Glomerular endothelial cell (primary cell): Measurements from ENCODE around the gene SYCP1. TPM values are rescaled to one million over a fixed set of nuclear protein-coding genes. Genes with fewer than 3 reads are reported as not detected.
"Not testable (repeated sequence)": the region's sequence is repeated elsewhere in the genome, so short reads cannot be mapped to it uniquely, and the experiment has no call there.

ENCODE experiments used
- DNase-seq: peaks from one replicate; pipeline ENCODE4 v3.0.0-alpha.2; 2011; ENCODE audit warnings: low read depth, low spot score; ENCODE audit errors: extremely low read depth
- total RNA-seq: library from RNA; depleted of rRNA; stranded (reverse); fragments of >200 nt; gene quantifications from 2 replicates; pipeline ENCODE4 v1.2.3, GENCODE V29; 2015

Gene SYCP1
- total RNA-seq, 1 donor from 2014 or later: not detected

GRCh38 chr1:114976891-114977290, 122.2 kb downstream of the SYCP1 start:
- DNase-seq: no peak

GRCh38 chr1:114979278-114979891, 124.7 kb downstream of the SYCP1 start:
- peak; percentile 25 for DNase-seq

DNA sequence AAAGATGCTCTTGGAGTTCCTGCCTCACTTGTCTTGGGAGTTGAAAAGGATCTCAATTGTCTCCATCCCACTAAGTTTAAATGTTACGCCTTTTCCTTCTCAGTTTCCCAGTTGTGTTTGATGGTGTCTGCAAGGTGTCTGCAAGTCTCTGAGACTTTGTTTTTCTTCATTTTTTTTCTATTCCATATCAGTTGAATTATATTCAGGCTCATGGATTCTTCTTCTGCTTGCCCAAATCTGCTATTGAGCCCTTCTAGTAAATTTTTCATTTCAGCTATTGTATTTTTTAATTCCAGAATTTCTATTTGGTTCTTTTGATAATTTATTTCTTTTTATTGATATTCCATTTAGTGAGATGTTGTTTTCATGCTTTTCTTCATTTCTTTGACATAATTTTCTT, 127.6 kb downstream of the SYCP1 start:
- no peak for DNase-seq

DNA sequence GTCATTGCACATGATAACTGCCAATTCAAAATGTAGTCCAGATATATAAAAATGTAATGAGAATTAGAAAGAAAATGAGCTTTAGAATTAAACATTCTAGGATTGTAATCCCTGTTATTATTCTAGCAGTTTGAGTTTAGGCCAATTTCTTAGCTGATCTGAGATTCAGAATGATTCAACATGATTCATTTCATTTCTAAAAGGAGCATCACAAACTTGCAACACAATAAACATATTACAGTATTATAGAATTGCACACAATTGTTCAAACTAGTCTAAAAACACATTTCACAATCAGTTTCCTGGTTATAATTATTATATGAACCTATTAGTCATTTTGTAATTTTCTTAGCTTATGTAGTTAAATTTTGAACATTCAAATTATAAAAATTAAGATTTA, 131.6 kb downstream of the SYCP1 start:
- no peak for DNase-seq

DNA sequence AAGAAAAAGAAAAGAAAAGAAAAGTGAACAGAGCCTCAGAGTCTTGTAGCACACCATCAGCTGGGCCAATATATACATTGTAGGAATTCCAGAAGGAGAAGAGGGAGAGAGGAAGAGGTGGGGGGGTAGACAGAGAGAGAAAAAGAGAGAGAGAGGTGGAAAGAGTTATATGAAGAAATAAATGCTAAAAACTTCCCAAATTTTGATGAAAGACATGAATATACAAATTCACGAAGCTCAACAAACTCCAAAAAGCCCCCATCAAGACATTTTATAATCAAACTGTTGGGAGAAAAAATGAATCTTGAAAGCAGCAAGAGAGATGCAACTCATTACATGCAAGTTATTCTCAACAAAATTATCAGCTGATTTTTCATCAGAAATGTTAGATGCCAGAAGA, 133.4 kb downstream of the SYCP1 start:
- DNase-seq: no peak

DNA sequence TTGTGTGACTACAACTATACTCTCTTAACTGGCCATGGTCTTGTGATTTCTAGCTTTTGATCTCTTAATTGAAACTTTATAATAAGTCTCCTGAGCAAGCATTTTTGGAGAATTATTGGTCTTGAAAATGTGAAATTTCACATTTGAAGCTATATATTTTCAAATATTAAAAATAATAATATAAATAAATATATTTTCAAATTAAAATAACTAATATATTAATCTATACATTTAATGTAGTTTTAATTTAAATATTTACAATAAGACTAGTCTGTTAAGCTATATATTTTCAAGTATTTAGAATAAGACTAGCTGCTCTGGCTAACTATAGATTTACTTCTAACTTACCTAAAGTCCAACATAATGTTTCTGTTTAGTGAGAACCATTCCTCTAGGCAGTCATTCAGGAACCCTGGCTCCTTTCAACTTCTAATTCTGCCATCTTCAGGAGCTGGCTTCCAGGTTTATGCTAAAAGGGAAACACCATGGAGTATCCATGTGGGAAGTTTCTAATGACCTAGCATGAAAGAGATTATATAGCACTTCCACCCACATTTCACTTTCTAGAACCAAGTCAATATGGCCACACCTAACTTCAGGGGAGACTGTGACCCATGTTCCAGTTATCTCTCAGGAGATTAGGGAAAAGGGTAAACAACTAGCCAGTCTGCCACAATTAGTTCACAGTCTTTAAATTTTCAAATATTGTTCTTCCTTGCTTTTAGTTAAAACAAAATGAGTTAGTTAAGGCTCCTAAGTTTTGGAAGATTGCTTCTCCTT, 143.0 kb downstream of the SYCP1 start:
- DNase-seq: no peak

DNA sequence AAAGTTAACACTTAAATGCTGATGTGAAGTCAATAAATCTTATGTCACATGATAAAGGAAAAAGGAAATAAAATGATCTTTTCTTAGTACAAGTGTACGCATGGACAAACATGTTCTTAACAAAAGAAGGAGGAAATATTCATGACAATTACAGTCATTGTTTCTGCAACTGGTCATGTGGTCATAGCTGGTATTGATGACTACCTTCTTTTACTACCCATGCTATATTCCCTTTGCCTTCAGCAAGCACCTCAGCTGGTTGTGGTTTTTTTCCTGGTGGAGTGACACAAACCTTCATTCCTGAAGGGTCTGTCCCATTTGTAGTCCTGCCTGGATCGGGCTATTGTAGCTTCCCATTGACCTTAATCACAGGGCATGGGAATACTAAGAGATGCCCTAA, 151.5 kb downstream of the SYCP1 start:
- no peak for DNase-seq

DNA sequence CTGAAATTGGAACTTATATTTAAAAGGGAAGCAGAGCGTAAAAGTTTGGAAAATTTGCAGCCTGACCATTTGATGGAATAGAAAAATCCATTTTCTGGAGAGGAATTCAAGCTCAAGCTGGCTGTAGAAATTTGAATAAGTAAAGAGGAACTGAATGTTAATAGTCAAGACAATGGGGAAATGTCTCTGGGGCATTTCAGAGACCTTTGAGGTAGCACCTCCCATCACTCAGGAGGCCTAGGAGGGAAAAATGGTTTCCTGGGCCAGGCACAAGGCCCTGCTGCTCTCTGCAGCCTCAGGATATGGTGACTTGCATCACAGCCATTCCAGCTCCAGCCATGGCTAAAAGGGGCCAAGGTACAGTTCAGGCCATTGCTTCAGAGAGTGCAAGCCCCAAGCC, 157.3 kb downstream of the SYCP1 start:
- DNase-seq: no peak

- DNase-seq: no peak
These were observed 157.8 kb downstream of the SYCP1 start for GRCh38 chr1:115012434-115012833.

DNA sequence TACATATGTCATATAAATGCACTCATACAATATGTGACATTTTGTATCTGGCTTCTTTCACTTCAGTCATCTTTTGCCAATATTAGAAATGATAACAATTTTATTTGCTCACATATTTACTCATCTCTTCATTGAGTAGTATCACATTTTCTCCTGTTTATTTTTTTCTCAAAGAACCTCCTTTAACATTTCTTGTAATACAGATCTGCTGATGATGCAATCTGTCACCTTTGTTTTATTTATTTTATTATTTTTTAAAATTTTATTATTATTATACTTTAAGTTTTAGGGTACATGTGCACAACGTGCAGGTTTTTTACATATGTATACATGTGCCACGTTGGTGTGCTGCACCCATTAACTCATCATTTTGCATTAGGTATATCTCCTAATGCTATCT, 159.1 kb downstream of the SYCP1 start:
- DNase-seq: no peak

- not testable (repeated sequence) for DNase-seq
These were observed 164.9 kb downstream of the SYCP1 start for GRCh38 chr1:115019549-115019948.

DNA sequence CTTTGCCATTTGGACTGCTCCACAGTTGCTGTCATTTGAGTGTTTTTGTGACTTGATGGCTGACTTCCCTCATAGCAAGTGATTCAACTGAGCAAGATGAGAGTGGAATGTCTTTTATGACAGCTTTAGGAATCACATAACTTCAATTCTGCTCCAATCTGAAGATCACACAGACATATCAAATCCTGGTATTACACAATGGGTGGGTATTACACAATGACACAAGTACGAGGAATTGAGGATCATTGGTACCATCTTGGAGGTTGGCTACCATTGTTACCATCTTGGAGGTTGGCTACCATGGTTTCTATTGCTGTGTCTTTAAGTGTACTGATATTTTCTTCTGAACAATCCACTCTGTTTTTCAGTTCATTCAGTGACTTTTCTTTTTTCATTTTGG, 166.5 kb downstream of the SYCP1 start:
- DNase-seq: no peak

DNA sequence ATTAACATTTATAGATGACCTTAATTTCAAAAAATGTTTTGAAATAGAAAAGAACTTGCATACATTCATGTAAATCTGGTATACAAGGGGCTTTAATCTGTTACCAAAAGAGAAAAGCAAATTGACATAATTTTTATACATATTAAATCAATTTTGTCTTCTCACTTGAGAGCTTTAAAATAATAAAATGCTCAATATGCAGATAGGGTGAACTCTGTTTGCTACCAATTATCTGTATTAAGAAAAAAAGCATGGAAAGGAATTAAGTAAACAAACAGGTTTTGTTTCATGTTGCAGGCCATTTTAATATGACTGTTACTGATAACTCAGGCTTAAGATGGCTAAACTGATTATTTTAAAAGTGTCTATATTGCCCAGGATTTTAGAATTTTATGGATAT, 168.9 kb downstream of the SYCP1 start:
- no peak for DNase-seq

GRCh38 chr1:115029526-115029925, 174.9 kb downstream of the SYCP1 start, which contains the start of gene TSHB:
TSS of gene TSHB (plus strand) at chr1:115029826. CDS start at chr1:115033363, 3,537 bp downstream.
- DNase-seq: no peak

GRCh38 chr1:115031595-115031994, 176.9 kb downstream of the SYCP1 start:
- no peak for DNase-seq

DNA sequence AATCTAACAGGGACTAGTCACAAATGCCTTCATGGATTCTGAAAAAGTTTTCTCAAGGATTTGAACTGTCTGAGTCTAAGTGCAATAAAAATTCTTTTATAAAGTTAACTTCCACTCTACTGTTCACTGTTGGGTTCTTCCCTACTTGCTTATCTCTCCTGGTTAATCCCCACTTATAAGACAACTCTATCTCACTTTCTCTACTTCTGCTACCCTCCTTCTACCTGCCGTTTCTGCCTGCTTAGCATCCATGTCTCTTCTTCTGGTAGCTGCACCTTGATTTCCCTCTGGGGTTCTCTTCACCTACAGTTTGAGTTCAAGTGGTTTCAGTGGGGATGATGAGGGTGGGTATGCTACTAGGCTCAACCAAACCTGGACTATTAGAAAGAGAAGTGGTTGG, 181.0 kb downstream of the SYCP1 start:
- no peak for DNase-seq

GRCh38 chr1:115036814-115037507, 182.3 kb downstream of the SYCP1 start:
- DNase-seq: no peak

DNA sequence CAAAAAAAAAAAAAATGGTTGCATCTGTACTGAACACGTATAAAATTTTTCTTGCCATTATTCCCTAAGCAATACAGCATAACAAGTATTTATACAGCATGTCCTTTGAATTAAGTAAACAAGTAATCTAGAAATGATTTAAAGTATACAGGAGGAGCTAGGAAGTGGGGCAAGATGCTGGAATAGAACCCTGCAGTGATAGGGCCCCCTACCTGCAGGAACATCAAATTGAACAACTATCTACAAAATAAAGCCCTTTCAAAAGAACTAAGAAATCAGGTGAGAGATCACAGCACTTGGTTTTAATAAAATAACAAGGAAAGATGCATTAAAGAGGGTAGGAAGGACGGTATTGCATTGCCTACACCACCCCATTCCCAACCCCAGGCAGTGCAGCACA, 185.8 kb downstream of the SYCP1 start:
- no peak for DNase-seq

GRCh38 chr1:115041654-115042053, 187.0 kb downstream of the SYCP1 start:
- DNase-seq: peak; percentile 7
